NCI-H1436 treated with DMSO at 0.1 percent for 48 hours (cell line): ENCODE data around the gene RGS6.

ENCODE experiments used
- DNase-seq: peaks from one replicate; lab custom pipeline; 2025; lab: John Stamatoyannopoulos, UW

The RGS6 gene

GRCh38 chr14:72578514-72578913 lies 646.3 kb downstream of the RGS6 start:
- no peak for DNase-seq

GRCh38 chr14:72582582-72582981 lies 650.4 kb downstream of the RGS6 start:
- DNase-seq: no peak

GRCh38 chr14:72583316-72584272 lies 651.4 kb downstream of the RGS6 start:
- no peak for DNase-seq

- no peak for DNase-seq
These were observed 656.3 kb downstream of the RGS6 start for GRCh38 chr14:72588521-72588920.

DNA sequence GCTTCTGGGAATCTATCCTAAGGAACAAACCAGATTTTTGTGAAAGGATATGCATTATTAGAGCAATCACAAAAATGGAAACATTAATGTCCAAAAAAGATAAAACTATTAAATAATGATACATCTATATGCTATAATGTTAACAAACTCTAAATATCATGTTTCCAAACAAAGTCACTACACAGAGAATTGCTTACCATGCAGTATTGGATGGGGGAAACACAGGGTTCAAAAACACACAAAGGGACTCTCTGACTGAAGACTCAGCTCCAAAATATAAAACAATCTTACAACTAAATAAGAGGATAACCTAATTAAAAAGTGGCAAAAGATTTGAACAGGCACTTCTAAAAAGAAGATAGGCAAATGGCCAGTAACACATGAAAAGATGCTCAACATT lies 657.4 kb downstream of the RGS6 start:
- DNase-seq: no peak

GRCh38 chr14:72590577-72590976 lies 658.3 kb downstream of the RGS6 start:
- DNase-seq: no peak

GRCh38 chr14:72591391-72591790 lies 659.2 kb downstream of the RGS6 start:
- no peak for DNase-seq

DNA sequence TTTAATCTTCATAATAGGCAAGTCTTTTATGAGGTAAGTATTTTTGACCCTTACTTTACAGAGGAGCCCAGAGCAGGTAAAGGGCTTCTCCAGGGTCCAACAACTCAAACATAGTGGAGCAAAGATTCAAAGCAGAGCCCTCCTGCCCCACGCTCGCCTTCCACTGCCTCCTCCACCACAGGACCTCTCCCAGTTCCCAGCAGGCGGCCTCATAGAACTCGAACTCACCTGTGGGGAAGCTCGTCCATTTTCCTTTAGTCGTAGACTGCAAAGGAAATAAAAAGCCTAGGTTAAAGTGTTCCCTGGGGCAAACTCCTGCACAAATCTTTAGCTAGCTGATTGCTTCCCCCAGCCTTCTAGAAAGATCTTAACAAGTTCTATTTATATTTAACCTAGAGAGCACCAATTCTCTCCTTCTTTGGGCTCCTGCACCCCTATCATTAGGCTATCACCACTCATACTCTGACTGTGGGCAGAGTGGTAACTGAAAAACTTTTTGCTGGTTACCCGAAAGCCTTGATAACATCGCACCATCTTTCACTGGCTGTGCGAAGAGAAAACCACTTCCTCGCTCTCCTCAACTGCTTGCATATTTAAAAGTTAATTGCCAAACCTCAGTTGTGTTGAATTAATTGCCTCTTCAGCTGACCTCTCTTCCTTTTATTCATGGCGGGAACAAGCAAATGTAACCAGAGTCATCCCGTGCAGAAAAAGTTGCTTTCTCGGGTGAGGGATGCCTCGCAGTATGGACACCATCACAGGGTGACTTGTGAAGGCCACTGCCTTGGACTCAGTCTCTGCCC lies 662.1 kb downstream of the RGS6 start:
- DNase-seq: no peak

DNA sequence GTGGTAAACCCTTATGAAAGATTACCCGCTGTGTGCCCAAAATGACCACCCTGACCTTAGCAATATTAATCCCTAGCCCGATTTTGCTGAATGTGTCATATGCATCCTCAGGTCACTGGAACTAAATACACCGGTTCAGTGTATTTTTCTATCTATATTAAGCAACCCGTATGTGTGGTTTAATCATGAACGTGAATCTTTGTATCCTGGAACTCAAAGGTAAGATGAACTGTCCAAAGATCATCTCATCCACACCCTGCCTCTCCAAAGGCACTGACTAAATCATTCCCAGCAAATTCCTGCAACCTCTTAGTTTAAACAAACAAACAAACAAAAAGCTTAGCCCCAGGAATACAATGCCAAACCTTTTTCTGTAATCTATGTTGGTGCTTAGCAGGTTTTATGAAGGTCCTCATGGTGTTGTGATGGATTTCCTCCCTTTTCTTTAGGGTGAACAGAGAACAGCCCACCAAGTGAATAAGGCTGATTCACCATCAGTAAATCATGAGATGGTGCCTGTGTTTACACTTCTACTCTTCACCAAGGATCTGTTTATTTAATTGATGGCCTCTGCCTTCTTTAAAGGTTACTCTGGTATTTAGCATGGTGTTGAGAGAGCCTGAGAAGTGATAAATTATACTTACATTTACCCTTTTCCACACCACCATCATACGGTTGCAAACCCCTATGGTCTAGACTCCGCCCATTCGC lies 663.1 kb downstream of the RGS6 start:
- DNase-seq: no peak

DNA sequence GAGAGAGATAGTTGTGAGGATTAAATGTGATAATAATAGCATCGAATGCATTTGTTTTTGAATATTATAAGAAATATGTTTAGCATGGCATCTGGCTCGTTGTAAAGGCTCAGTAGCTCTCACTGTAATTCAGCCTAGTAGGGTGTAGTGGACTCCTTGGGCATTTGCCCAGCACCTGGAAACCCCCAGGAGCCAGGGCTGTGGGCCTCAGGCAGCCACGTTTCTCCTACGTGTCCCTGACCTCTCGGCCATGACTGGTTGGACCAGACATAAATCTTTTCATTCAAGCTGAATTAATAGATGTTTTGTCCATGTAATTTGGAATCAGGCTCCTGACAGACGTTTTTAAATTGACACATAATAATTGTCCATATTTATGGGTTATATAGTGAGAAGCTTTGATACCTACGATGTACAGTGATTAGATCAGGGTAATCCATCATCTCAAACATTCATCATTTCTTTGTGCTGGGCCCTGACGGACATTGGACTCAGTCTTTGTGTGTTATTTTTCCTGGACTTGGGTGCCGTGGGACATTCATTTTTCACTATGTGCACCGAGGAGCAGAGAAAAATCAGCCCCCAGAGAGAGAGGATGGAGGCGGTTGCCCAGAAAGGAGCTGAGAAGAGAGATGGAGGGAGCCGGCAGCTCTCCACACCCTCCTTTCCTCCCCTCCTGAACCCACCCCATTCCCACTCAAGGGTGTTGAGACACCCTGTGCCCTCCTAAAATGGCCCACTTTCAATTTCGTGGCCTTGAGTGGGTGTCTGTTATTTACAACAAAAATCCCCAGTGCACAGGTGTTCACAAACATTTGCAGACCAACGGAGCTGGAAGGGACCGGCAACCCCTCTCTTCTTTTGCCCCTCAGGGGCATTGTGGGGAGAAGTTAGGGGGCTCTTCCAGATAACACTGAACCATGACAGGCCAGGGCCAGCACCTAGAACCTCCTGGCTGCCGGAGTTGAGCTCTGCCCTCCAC lies 665.3 kb downstream of the RGS6 start:
- no peak for DNase-seq

- no peak for DNase-seq
These were observed 666.1 kb downstream of the RGS6 start for GRCh38 chr14:72598306-72598705.

DNA sequence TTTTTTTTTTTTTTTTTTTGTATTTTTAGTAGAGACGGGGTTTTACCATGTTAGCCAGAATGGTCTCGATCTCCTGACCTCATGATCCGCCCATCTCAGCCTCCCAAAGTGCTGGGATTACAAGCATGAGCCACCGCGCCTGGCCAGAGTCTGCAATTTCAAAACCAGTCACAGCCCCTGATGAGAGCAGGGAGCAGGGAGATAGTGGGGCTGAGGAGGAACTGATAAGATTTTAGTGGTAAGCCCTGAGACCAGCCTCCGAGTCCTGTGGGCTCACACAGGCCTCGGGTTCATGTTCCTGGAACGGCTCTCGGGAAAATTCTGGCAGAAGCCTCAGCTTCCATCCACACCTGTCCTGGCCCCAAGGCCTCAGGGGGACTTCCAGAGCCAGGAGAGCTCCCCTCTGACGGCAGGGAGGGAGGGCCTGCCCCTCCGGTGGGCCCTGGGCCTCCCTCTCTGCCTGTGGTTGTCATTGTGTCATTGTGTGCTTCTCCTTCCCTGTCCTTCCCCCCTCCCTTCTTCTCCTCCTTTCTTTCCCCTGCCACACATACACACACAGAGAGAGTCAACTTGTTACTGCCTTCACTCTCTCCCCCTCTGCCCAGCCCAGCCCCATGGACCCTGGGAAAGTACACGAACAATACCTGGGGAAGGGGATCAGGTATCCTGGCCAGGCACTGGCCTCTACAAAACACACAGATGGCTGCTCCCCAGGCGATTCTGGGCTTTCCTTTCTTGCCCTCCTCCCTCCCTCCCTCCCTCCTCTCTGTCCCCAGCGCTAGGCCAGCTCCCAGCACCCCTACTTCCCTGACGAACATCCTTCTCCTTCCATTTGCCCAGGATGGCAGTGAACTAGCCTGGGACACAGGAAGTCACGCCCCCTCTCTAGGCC lies 667.6 kb downstream of the RGS6 start:
- no peak for DNase-seq

DNA sequence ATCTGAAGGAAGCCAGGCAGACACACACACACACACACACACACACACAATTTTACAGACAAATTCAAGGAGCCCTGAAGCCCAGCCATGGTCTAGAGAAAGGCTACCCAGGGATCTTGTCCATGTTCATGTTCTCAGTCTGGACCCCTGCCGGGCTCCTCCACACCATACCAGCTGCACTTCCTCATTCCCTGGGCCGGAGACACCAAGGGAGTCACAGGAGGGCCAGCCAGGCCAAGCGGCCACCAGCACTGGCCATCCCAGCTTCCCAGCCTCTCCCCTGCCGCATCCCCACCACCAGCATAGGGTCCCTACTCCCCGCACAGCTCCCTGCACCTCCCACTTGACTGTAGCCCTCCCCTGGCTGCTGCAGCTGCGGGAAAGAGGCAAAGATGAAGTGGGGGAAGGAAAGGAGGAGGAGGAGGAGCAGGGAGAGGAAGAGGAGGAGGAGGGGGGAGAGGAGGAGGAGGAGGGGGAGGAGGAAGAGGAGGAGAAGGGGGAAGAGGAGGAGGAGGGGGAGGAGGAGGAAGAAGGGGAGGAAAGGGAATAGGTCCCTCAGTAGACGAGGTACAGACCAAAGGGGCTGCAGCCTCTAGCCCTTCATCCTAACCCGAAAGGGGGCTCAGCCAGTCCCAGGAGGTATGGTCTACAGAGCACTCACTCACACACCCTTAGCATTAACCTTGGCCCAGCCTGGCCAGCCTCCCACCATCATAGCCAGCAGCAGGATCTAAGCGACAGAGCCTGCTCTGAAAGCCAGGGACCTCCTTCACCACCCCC lies 668.5 kb downstream of the RGS6 start:
- no peak for DNase-seq

DNA sequence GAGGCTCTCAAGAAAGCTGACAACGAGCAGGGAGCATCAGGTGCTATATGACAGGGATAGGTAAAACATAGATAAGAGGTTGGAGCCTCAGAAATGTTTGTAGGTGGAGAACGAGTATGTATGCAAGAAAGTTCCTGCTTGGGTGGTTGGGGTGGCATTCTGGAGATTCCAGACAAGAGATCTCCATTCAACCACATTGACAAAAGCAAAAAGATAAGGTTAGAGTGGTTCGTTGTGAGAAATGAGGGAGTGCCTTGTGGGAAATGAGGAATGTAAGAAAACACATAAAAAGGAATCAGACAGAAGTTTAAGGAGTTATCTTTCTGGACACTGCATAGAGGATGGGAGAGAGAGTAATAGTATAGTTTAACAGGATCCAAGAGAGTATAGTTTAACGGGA lies 671.4 kb downstream of the RGS6 start:
- no peak for DNase-seq

DNA sequence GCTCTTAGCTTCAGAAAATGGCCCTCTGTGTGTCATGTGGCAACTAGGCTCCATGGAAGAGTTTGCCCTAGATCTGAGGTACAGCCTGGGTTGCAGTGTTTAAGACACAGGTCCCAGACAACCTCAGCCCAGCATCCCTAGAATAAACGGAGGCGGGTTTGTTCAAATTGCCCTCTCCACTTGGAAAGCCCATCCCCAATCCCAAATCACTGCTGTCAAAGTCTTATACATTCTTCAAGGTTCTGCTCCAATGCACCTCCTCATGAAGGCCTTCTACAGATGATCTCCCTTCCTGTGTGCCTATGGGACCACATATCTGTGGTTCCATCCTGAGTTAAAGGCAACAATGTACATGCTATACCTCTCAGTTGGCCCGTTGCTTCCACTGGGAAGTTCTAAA lies 671.9 kb downstream of the RGS6 start:
- no peak for DNase-seq

DNA sequence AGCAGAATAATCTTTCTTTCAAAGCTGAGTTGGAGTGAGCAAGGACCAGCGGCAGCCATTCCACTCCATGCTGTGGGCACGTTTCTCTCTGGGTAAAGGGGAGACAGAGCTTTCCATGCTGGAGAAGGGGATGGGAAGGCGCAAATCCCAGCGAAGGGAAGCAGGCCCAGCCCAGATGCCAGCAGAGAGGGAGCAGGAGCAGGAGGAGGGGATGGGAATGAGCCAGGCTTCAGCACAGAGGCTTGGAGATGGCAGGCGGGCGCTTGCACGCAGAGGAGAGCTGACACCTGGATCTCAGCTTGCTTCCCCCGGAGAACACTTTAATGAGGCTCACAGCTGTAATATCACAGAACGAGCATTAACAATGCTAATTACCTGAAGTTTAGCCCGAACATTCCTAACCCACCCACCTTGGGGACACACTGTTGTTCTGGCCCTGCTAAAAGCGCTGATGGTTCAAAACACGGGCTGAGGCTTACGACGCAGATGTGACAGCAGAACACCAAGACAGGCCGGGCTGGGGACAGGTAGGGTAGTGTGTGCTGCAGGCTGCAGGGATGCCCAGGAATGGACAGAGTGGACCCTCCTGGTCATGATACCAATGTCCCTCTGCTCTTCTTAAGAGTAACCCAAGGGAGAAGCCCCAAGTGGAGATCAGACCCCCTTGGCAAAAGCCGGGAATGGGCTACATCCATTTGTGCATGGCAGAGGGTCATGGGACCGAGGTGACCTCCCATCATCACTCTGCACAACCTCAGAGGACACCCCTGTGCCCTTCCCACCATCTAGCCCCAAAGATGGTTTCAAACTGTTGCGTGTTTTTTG lies 673.1 kb downstream of the RGS6 start:
- DNase-seq: no peak

DNA sequence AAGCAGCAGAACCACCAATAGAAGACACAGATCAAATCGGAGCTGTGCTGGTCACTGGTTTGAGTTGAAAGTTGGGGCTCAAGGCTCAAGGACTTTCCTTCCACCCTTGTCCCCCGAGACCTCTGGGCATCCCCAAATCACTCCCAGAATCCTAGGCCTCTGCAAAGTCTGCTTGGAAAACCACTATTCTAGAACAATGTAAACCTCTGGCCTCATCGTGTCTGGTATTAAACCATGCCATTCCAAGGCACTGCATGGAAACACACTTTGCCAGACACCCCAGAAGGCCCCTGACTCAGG lies 673.6 kb downstream of the RGS6 start:
- DNase-seq: no peak

DNA sequence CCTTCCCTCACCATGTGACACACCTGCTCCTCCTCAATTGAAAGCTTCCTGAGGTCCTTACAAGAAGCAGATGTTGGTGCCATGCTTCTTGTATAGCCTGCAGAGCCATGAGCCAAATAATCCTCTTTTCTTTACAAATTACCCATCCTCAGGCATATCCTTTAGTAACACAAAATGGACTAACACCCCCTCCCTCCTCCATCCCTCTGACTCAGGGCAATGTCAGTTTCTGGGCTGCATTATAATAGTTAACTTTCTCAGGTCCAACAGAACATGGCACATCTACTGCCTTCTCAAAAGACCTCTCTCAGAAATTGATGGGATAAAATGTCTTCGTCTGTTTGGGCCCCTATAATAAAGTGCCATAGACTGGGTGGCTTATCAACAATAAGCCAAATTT lies 674.6 kb downstream of the RGS6 start:
- DNase-seq: no peak
